A673 (cell line): ENCODE measurements around the gene TAS1R2. TPM values are rescaled to one million over a fixed set of nuclear protein-coding genes. Genes with fewer than 3 reads are reported as not detected.

Source experiments
- BruUV-seq: library from RNA; stranded (reverse); fragments of 400-500 nt; replicated peaks from 2 replicates; lab custom pipeline; 2021; lab: Mats Ljungman, UMichigan
- CTCF ChIA-PET: fragments of 300-600 bp; sonication (Branson Sonifier 250); formaldehyde crosslinking; loops from one replicate; lab custom pipeline; 2022; ENCODE audit warnings: antibody characterized with exemption; lab: Charles Lee
- POLR2A ChIA-PET: fragments of 300-600 bp; sonication (Branson Sonifier 250); formaldehyde crosslinking; loops from one replicate; lab custom pipeline; 2022; ENCODE audit warnings: antibody characterized with exemption; ENCODE audit not compliant: low non-redundant PET; lab: Charles Lee
- DNase-seq: peaks from one replicate; pipeline ENCODE4 v3.0.0-alpha.2; 2015; ENCODE audit warnings: low spot score
- H3K27ac ChIP-seq: fragments of 200-600 bp; sonication (generic); 2 replicates; pipeline ENCODE4 v1.5.1; 2016; ENCODE audit warnings: mixed run types, low read depth, mild to moderate bottlenecking, mixed read lengths, antibody characterized with exemption, low read length; ENCODE audit not compliant: poor library complexity, severe bottlenecking
- H3K27me3 ChIP-seq: fragments of 200-600 bp; sonication (generic); replicated peaks from 2 replicates; pipeline ENCODE4 v1.6.1; 2017; ENCODE audit warnings: mixed run types, low read depth, mild to moderate bottlenecking, mixed read lengths, antibody characterized with exemption, low read length; ENCODE audit not compliant: insufficient read depth, poor library complexity
- H3K36me3 ChIP-seq: fragments of 200-600 bp; sonication (generic); 2 replicates; pipeline ENCODE4 v1.6.1; 2016; ENCODE audit warnings: mixed run types, mild to moderate bottlenecking, mixed read lengths, antibody characterized with exemption, low read length; ENCODE audit not compliant: insufficient read depth, poor library complexity, severe bottlenecking
- H3K4me1 ChIP-seq: fragments of 200-600 bp; sonication (generic); 2 replicates; pipeline ENCODE4 v1.6.1; 2017; ENCODE audit warnings: mixed run types, mild to moderate bottlenecking, mixed read lengths, antibody characterized with exemption, low read length; ENCODE audit not compliant: insufficient read depth, poor library complexity, severe bottlenecking
- H3K4me3 ChIP-seq: fragments of 200-600 bp; sonication (generic); 2 replicates; pipeline ENCODE4 v1.5.1; 2016; ENCODE audit warnings: low read depth, mixed run types, mild to moderate bottlenecking, mixed read lengths, low read length; ENCODE audit not compliant: poor library complexity, severe bottlenecking
- H3K9me3 ChIP-seq: fragments of 200-600 bp; sonication (generic); 2 replicates; pipeline ENCODE4 v1.6.1; 2016; ENCODE audit warnings: mixed run types, low read depth, mild to moderate bottlenecking, mixed read lengths, antibody characterized with exemption, low read length; ENCODE audit not compliant: poor library complexity, severe bottlenecking
- EZH2 ChIP-seq: fragments of 200-600 bp; sonication (generic); IDR thresholded peaks from 2 replicates; pipeline ENCODE4 v1.6.1; 2017; ENCODE audit warnings: borderline replicate concordance, low read depth, mild to moderate bottlenecking, mixed read lengths, antibody characterized with exemption, low read length; ENCODE audit not compliant: poor library complexity, severe bottlenecking
- intact Hi-C: fragments of 100-400 bp; cut with micrococcal nuclease; formaldehyde crosslinking; loops from one replicate; pipeline ENCODE4 v1.10.0; 2022; ENCODE audit not compliant: unreplicated experiment
- total RNA-seq: library from RNA; stranded (reverse); gene quantifications from 2 replicates; pipeline ENCODE4 v1.2.3, GENCODE V29; 2021
- TF ChIP-seq, protein P1 (sequence below): fragments of 300-800, 200-600 bp; sonication (generic); conservative IDR thresholded peaks from 2 replicates; pipeline ENCODE4 v1.5.1; 2017; ENCODE audit warnings: low read depth, mild to moderate bottlenecking, antibody characterized with exemption, low read length, moderate library complexity, mixed read lengths

Gene TAS1R2
- total RNA-seq, 1 experiment from 2014 or later: not detected

- ChIA-PET CTCF (no interaction called here), POLR2A (no interaction called here)
- H3K27ac ChIP-seq: no peak overlapping the region
- H3K4me1 ChIP-seq: no peaks in the 10 kb centered on the region
- BruUV-seq: no TSS peak
- intact Hi-C loops: no loop called here
- DNase-seq: no peak
- no peak overlapping the region for H3K4me3 ChIP-seq
- H3K27me3 ChIP-seq: no peaks in the 10 kb centered on the region
- H3K36me3 ChIP-seq: no peaks in the 10 kb centered on the region
- H3K9me3 ChIP-seq: no peaks in the 10 kb centered on the region
- TF ChIP-seq, protein P1, sequence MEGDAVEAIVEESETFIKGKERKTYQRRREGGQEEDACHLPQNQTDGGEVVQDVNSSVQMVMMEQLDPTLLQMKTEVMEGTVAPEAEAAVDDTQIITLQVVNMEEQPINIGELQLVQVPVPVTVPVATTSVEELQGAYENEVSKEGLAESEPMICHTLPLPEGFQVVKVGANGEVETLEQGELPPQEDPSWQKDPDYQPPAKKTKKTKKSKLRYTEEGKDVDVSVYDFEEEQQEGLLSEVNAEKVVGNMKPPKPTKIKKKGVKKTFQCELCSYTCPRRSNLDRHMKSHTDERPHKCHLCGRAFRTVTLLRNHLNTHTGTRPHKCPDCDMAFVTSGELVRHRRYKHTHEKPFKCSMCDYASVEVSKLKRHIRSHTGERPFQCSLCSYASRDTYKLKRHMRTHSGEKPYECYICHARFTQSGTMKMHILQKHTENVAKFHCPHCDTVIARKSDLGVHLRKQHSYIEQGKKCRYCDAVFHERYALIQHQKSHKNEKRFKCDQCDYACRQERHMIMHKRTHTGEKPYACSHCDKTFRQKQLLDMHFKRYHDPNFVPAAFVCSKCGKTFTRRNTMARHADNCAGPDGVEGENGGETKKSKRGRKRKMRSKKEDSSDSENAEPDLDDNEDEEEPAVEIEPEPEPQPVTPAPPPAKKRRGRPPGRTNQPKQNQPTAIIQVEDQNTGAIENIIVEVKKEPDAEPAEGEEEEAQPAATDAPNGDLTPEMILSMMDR: no peak
- no peak for TF ChIP-seq EZH2
Measured at GRCh38 chr1:18886003-18886335, 26.5 kb upstream of the TAS1R2 start.

GRCh38 chr1:18885311-18886002, 26.0 kb upstream of the TAS1R2 start:
- ChIA-PET CTCF (interaction anchor here (2.6 kb wide), 1 partner anchor 10 kb away, joined by 13 read pairs; no protein-coding TSS in a partner anchor), POLR2A (interaction anchor here (0.6 kb wide), 1 partner anchor 82 kb away, joined by 7 read pairs; no protein-coding TSS in a partner anchor)
- Histone ChIP-seq H3K4me3 (no peak overlapping the region), H3K4me1 (no peaks in the 10 kb centered on the region), H3K27ac (no peak overlapping the region), H3K27me3 (no peaks in the 10 kb centered on the region), H3K36me3 (no peaks in the 10 kb centered on the region), H3K9me3 (no peaks in the 10 kb centered on the region)
- BruUV-seq: no TSS peak
- TF ChIP-seq EZH2: no peak
- TF ChIP-seq, protein P1: no peak
- no peak for DNase-seq
- intact Hi-C loops: no loop called here

GRCh38 chr1:18884727-18885126, 25.3 kb upstream of the TAS1R2 start:
- TF ChIP-seq EZH2: no peak
- TF ChIP-seq, protein P1: no peak
- ChIA-PET POLR2A (interaction anchor here (0.6 kb wide), 1 partner anchor 83 kb away, joined by 7 read pairs; no protein-coding TSS in a partner anchor), CTCF (interaction anchor here (0.6 to 2.6 kb wide), 10 partner anchors 9 to 769 kb away, joined by 3 to 13 read pairs (median 4); no protein-coding TSS in a partner anchor)
- intact Hi-C loops: loop anchor here (1.0 kb wide), 1 partner anchor 212 kb away; no protein-coding TSS in a partner anchor
- no peak for DNase-seq
- H3K9me3 ChIP-seq: no peaks in the 10 kb centered on the region
- no peaks in the 10 kb centered on the region for H3K36me3 ChIP-seq
- H3K4me3 ChIP-seq: no peak overlapping the region
- H3K27me3 ChIP-seq: no peaks in the 10 kb centered on the region
- no peak overlapping the region for H3K27ac ChIP-seq
- H3K4me1 ChIP-seq: peaks cover 7% of the 10 kb centered on the region
- BruUV-seq: no TSS peak
